OCI-LY3 (cell line): ENCODE data around the gene POLRMT.

Experiments
- CTCF ChIP-seq: fragments of 200-600, 300-600 bp; sonication (generic); IDR thresholded peaks from 2 replicates; pipeline ENCODE4 v1.5.1; 2014; ENCODE audit warnings: antibody characterized with exemption, low read length, low read depth
- EZH2phosphoT487 ChIP-seq: fragments of 200-600 bp; shearing (Covaris generic); IDR thresholded peaks from 2 replicates; pipeline ENCODE4 v1.6.1; 2018; ENCODE audit warnings: antibody characterized with exemption, mixed run types, low read depth

- no peak for TF ChIP-seq CTCF
- TF ChIP-seq EZH2phosphoT487: no peak
These were observed 63.1 kb downstream of the POLRMT start for GRCh38 chr19:570251-570686.
